ENCODE results near the gene PROKR1. TPM values are rescaled to one million over a fixed set of nuclear protein-coding genes. Genes with fewer than 3 reads are reported as not detected.
"Not testable (repeated sequence)": the region's sequence is repeated elsewhere in the genome, so short reads cannot be mapped to it uniquely, and the experiment has no call there.

The PROKR1 gene
- total and polyA plus RNA-seq, 5 donors = 0.02 TPM; not detected in 4

GRCh38 chr2:68679917-68680267 lies 36.5 kb downstream of the PROKR1 start:
- H3K27ac ChIP-seq (ENCODE audit: low read length); H3K27me3 ChIP-seq (ENCODE audit: control insufficient read depth, insufficient read depth); DNase-seq; intact Hi-C loops (cut with DNase I); H3K4me3 ChIP-seq (ENCODE audit: low read length); H3K9me3 ChIP-seq (ENCODE audit: control insufficient read depth, low read length); H3K4me1 ChIP-seq (ENCODE audit: control insufficient read depth, insufficient read depth, low read length); ATAC-seq: not testable (repeated sequence)
- 82% methylated on average over 7 of the region's 9 CpGs for WGBS

GRCh38 chr2:68684197-68684596 lies 40.8 kb downstream of the PROKR1 start:
- ATAC-seq (no peak), DNase-seq (no peak)
- H3K27me3 ChIP-seq (ENCODE audit: control insufficient read depth, insufficient read depth) = no peaks in the 10 kb centered on the region
- intact Hi-C loops (cut with DNase I) = no loop called here
- no peak overlapping the region for H3K27ac ChIP-seq (ENCODE audit: low read length)
- no peaks in the 10 kb centered on the region for H3K4me1 ChIP-seq (ENCODE audit: control insufficient read depth, insufficient read depth, low read length)
- no peaks in the 10 kb centered on the region for H3K9me3 ChIP-seq (ENCODE audit: control insufficient read depth, low read length)
- no peak overlapping the region for H3K4me3 ChIP-seq (ENCODE audit: low read length)
- 49% methylated on average over 2 of the region's 2 CpGs for WGBS

- Histone ChIP-seq H3K27ac (ENCODE audit: low read length) (no peak overlapping the region), H3K4me3 (ENCODE audit: low read length) (no peak overlapping the region), H3K4me1 (ENCODE audit: control insufficient read depth, insufficient read depth, low read length) (no peaks in the 10 kb centered on the region), H3K9me3 (ENCODE audit: control insufficient read depth, low read length) (no peaks in the 10 kb centered on the region), H3K27me3 (ENCODE audit: control insufficient read depth, insufficient read depth) (no peaks in the 10 kb centered on the region)
- intact Hi-C loops (cut with DNase I) = no loop called here
- ATAC-seq (no peak), DNase-seq (no peak)
- WGBS = 71% methylated on average over 5 of the region's 5 CpGs
Observed at GRCh38 chr2:68686178-68686577, 42.8 kb downstream of the PROKR1 start.

- intact Hi-C loops (cut with DNase I) = no loop called here
- 87% methylated on average over 1 of the region's 1 CpG for WGBS
- Histone ChIP-seq H3K9me3 (ENCODE audit: control insufficient read depth, low read length) (no peaks in the 10 kb centered on the region), H3K4me3 (ENCODE audit: low read length) (no peak overlapping the region), H3K27ac (ENCODE audit: low read length) (no peak overlapping the region), H3K27me3 (ENCODE audit: control insufficient read depth, insufficient read depth) (no peaks in the 10 kb centered on the region), H3K4me1 (ENCODE audit: control insufficient read depth, insufficient read depth, low read length) (no peaks in the 10 kb centered on the region)
- DNase-seq = no peak
- ATAC-seq = no peak
Observed at GRCh38 chr2:68687018-68687417, 43.6 kb downstream of the PROKR1 start.

- intact Hi-C loops (cut with DNase I) = no loop called here
- 54% methylated on average over 7 of the region's 7 CpGs for WGBS
- no peaks in the 10 kb centered on the region for H3K4me1 ChIP-seq (ENCODE audit: control insufficient read depth, insufficient read depth, low read length)
- H3K27ac ChIP-seq (ENCODE audit: low read length) = no peak overlapping the region
- no peaks in the 10 kb centered on the region for H3K27me3 ChIP-seq (ENCODE audit: control insufficient read depth, insufficient read depth)
- H3K9me3 ChIP-seq (ENCODE audit: control insufficient read depth, low read length) = no peaks in the 10 kb centered on the region
- DNase-seq (no peak), ATAC-seq (no peak)
- no peak overlapping the region for H3K4me3 ChIP-seq (ENCODE audit: low read length)
Observed at GRCh38 chr2:68689553-68690537, 46.5 kb downstream of the PROKR1 start.

- no peaks in the 10 kb centered on the region for H3K27me3 ChIP-seq (ENCODE audit: control insufficient read depth, insufficient read depth)
- DNase-seq (no peak), ATAC-seq (no peak)
- WGBS = 80% methylated on average over 3 of the region's 3 CpGs
- no peaks in the 10 kb centered on the region for H3K4me1 ChIP-seq (ENCODE audit: control insufficient read depth, insufficient read depth, low read length)
- H3K27ac ChIP-seq (ENCODE audit: low read length) = no peak overlapping the region
- H3K9me3 ChIP-seq (ENCODE audit: control insufficient read depth, low read length) = no peaks in the 10 kb centered on the region
- intact Hi-C loops (cut with DNase I) = no loop called here
- no peak overlapping the region for H3K4me3 ChIP-seq (ENCODE audit: low read length)
Observed at GRCh38 chr2:68690851-68691250, 47.5 kb downstream of the PROKR1 start.

- intact Hi-C loops (cut with DNase I) = no loop called here
- Histone ChIP-seq H3K9me3 (ENCODE audit: control insufficient read depth, low read length) (peaks cover 3% of the 10 kb centered on the region), H3K27ac (ENCODE audit: low read length) (no peak overlapping the region), H3K4me3 (ENCODE audit: low read length) (no peak overlapping the region), H3K27me3 (ENCODE audit: control insufficient read depth, insufficient read depth) (no peaks in the 10 kb centered on the region), H3K4me1 (ENCODE audit: control insufficient read depth, insufficient read depth, low read length) (no peaks in the 10 kb centered on the region)
- ATAC-seq (no peak), DNase-seq (no peak)
- WGBS = 81% methylated on average over 1 of the region's 1 CpG
Observed at GRCh38 chr2:68692511-68692910, 49.1 kb downstream of the PROKR1 start.

- WGBS = 91% methylated on average over 2 of the region's 2 CpGs
- Histone ChIP-seq H3K27ac (ENCODE audit: low read length) (no peak overlapping the region), H3K27me3 (ENCODE audit: control insufficient read depth, insufficient read depth) (no peaks in the 10 kb centered on the region), H3K9me3 (ENCODE audit: control insufficient read depth, low read length) (peaks cover 3% of the 10 kb centered on the region), H3K4me1 (ENCODE audit: control insufficient read depth, insufficient read depth, low read length) (no peaks in the 10 kb centered on the region), H3K4me3 (ENCODE audit: low read length) (no peak overlapping the region)
- intact Hi-C loops (cut with DNase I) = no loop called here
- DNase-seq (no peak), ATAC-seq (no peak)
Observed at GRCh38 chr2:68693951-68694350, 50.6 kb downstream of the PROKR1 start.

GRCh38 chr2:68695971-68696370 lies 52.6 kb downstream of the PROKR1 start:
- intact Hi-C loops (cut with DNase I) = no loop called here
- 89% methylated on average over 4 of the region's 4 CpGs for WGBS
- H3K4me1 ChIP-seq (ENCODE audit: control insufficient read depth, insufficient read depth, low read length) = no peaks in the 10 kb centered on the region
- no peak for ATAC-seq
- no peak overlapping the region for H3K27ac ChIP-seq (ENCODE audit: low read length)
- peaks cover 3% of the 10 kb centered on the region for H3K9me3 ChIP-seq (ENCODE audit: control insufficient read depth, low read length)
- no peaks in the 10 kb centered on the region for H3K27me3 ChIP-seq (ENCODE audit: control insufficient read depth, insufficient read depth)
- no peak for DNase-seq
- H3K4me3 ChIP-seq (ENCODE audit: low read length) = no peak overlapping the region

- no peak for ATAC-seq
- H3K4me3 ChIP-seq (ENCODE audit: low read length) = no peak overlapping the region
- no peak for DNase-seq
- intact Hi-C loops (cut with DNase I) = no loop called here
- WGBS = 82% methylated on average over 2 of the region's 2 CpGs
- H3K27me3 ChIP-seq (ENCODE audit: control insufficient read depth, insufficient read depth) = no peaks in the 10 kb centered on the region
- peaks cover 3% of the 10 kb centered on the region for H3K9me3 ChIP-seq (ENCODE audit: control insufficient read depth, low read length)
- H3K27ac ChIP-seq (ENCODE audit: low read length) = no peak overlapping the region
- H3K4me1 ChIP-seq (ENCODE audit: control insufficient read depth, insufficient read depth, low read length) = no peaks in the 10 kb centered on the region
Observed at GRCh38 chr2:68696554-68696953, 53.2 kb downstream of the PROKR1 start.

- ATAC-seq (no peak), DNase-seq (no peak)
- Histone ChIP-seq H3K4me1 (ENCODE audit: control insufficient read depth, insufficient read depth, low read length) (no peaks in the 10 kb centered on the region), H3K27ac (ENCODE audit: low read length) (no peak overlapping the region), H3K9me3 (ENCODE audit: control insufficient read depth, low read length) (peaks cover 3% of the 10 kb centered on the region), H3K27me3 (ENCODE audit: control insufficient read depth, insufficient read depth) (no peaks in the 10 kb centered on the region), H3K4me3 (ENCODE audit: low read length) (no peak overlapping the region)
- intact Hi-C loops (cut with DNase I) = no loop called here
- whole genome bisulfite sequencing = 72% methylated on average over 4 of the region's 4 CpGs
Observed at GRCh38 chr2:68698567-68699377, 55.4 kb downstream of the PROKR1 start.
